HG03135 (cell line): ENCODE measurements around the gene GCA.

Experiments used
- ATAC-seq: cut with Tn5 transposase; IDR thresholded peaks from one replicate; pipeline ENCODE4 v1.9.1; 2021; ENCODE audit warnings: mild to moderate bottlenecking, moderate library complexity; ENCODE audit not compliant: unreplicated experiment

GCA gene

GRCh38 chr2:162343824-162344616 is at the start of gene GCA:
Gene GCA (plus strand): TSS chr2:162344132. CDS start chr2:162344249, 117 bp downstream.
- peak; percentile 100 for ATAC-seq

- ATAC-seq: no peak
These were observed 48.9 kb upstream of the GCA start for GRCh38 chr2:162295009-162295408.

GRCh38 chr2:162297925-162298552 is 45.9 kb upstream of the GCA start:
- ATAC-seq: no peak

GRCh38 chr2:162298669-162299335 is 45.1 kb upstream of the GCA start:
- ATAC-seq: no peak

- no peak for ATAC-seq
These were observed 43.7 kb upstream of the GCA start for GRCh38 chr2:162300266-162300665.

GRCh38 chr2:162301151-162301804 is 42.7 kb upstream of the GCA start:
- peak; percentile 64 for ATAC-seq

- no peak for ATAC-seq
These were observed 42.1 kb upstream of the GCA start for GRCh38 chr2:162301877-162302276.

GRCh38 chr2:162305901-162306300 is 38.0 kb upstream of the GCA start:
- ATAC-seq: no peak

- no peak for ATAC-seq
These were observed 35.0 kb upstream of the GCA start for GRCh38 chr2:162308747-162309503.

GRCh38 chr2:162312853-162313252 is 31.1 kb upstream of the GCA start:
- no peak for ATAC-seq

- no peak for ATAC-seq
These were observed 28.0 kb upstream of the GCA start for GRCh38 chr2:162315938-162316337.

- no peak for ATAC-seq
These were observed 27.3 kb upstream of the GCA start for GRCh38 chr2:162316590-162316989.

- ATAC-seq: no peak
These were observed 26.7 kb upstream of the GCA start for GRCh38 chr2:162317058-162317742.

GRCh38 chr2:162317861-162318327 is 26.0 kb upstream of the GCA start:
- ATAC-seq: peak; percentile 8

GRCh38 chr2:162318328-162319180 is 25.4 kb upstream of the GCA start, which contains the start of gene IFIH1:
Gene IFIH1 (minus strand): TSS chr2:162318684. CDS start chr2:162318307, 377 bp downstream.
- ATAC-seq: peak; percentile 85

GRCh38 chr2:162320864-162321517 is 22.9 kb upstream of the GCA start:
- ATAC-seq: no peak

- no peak for ATAC-seq
These were observed 19.0 kb upstream of the GCA start for GRCh38 chr2:162324953-162325352.

- ATAC-seq: no peak
These were observed 16.7 kb upstream of the GCA start for GRCh38 chr2:162327134-162327769.
